ENCODE results near the gene NALCN. TPM values are rescaled to one million over a fixed set of nuclear protein-coding genes. Genes with fewer than 3 reads are reported as not detected.

Gene NALCN
- total and polyA plus RNA-seq, 4 donors, result 0.09 to 0.92 (median 0.18) TPM

- Histone ChIP-seq H3K9ac (ENCODE audit: low read depth in 1 of 2, low read length in 2 of 2) (no peak overlapping the region), H3K27me3 (ENCODE audit: control insufficient read depth in 4 of 4, insufficient read depth in 4 of 4, low read length in 3 of 4) (no peaks in the 10 kb centered on the region), H3K9me3 (ENCODE audit: control insufficient read depth in 4 of 4, low read length in 3 of 4) (no peaks in the 10 kb centered on the region), H3K27ac (ENCODE audit: low read depth in 1 of 2, low read length in 2 of 2) (no peak overlapping the region), H3K36me3 (ENCODE audit: control insufficient read depth in 4 of 4, insufficient read depth in 3 of 4, low read depth in 1 of 4, low read length in 3 of 4) (no peaks in the 10 kb centered on the region), H3K4me3 (ENCODE audit: low read depth in 1 of 3, low read length in 3 of 3) (no peak overlapping the region), H3K4me1 (ENCODE audit: control insufficient read depth in 4 of 4, insufficient read depth in 4 of 4, low read length in 3 of 4) (no peaks in the 10 kb centered on the region)
- no peak for TF ChIP-seq ATF3 (IDR thresholded peaks at IDR 0.05)
- TF ChIP-seq SP1 (IDR thresholded peaks at IDR 0.05), result no peak
- no peak for TF ChIP-seq HNF4G (IDR thresholded peaks at IDR 0.05)
- TF ChIP-seq TAF1 (conservative IDR thresholded peaks at IDR 0.05), result no peak
- no peak for TF ChIP-seq RXRA (IDR thresholded peaks at IDR 0.05)
- no peak for TF ChIP-seq JUND (IDR thresholded peaks at IDR 0.05)
- TF ChIP-seq CTCF (IDR thresholded peaks at IDR 0.05; ENCODE audit: low read depth, low read length, missing input control), result no peak
- TF ChIP-seq FOXA2 (IDR thresholded peaks at IDR 0.05), result no peak
- TF ChIP-seq GABPA (IDR thresholded peaks at IDR 0.05 in 1 of 2, conservative IDR thresholded peaks at IDR 0.05 in 1 of 2), result no peak
- no peak for TF ChIP-seq HNF4A (conservative IDR thresholded peaks at IDR 0.05)
- TF ChIP-seq ZBTB33 (IDR thresholded peaks at IDR 0.05), result no peak
- TF ChIP-seq EGR1 (IDR thresholded peaks at IDR 0.05; ENCODE audit: low read depth in 2 of 2), result no peak
- DNase-seq (ENCODE audit: low spot score), result no peak
- 93% methylated on average over 12 of the region's 12 CpGs for WGBS
These were observed 351.0 kb downstream of the NALCN start for GRCh38 chr13:101065329-101065728.

- H3K4me1 ChIP-seq (ENCODE audit: control insufficient read depth in 4 of 4, insufficient read depth in 4 of 4, low read length in 3 of 4), result no peaks in the 10 kb centered on the region
- no peak overlapping the region for H3K4me3 ChIP-seq (ENCODE audit: low read depth in 1 of 3, low read length in 3 of 3)
- no peak for TF ChIP-seq SP1 (IDR thresholded peaks at IDR 0.05)
- TF ChIP-seq ZBTB33 (IDR thresholded peaks at IDR 0.05), result no peak
- no peak for TF ChIP-seq TAF1 (conservative IDR thresholded peaks at IDR 0.05)
- TF ChIP-seq JUND (IDR thresholded peaks at IDR 0.05), result no peak
- TF ChIP-seq RAD21 (IDR thresholded peaks at IDR 0.05), result no peak
- no peak for TF ChIP-seq HNF4G (IDR thresholded peaks at IDR 0.05)
- TF ChIP-seq REST (IDR thresholded peaks at IDR 0.05), result no peak
- TF ChIP-seq EGR1 (IDR thresholded peaks at IDR 0.05; ENCODE audit: low read depth in 2 of 2), result no peak
- TF ChIP-seq MAX (IDR thresholded peaks at IDR 0.05), result no peak
- no peak for TF ChIP-seq FOXA1 (IDR thresholded peaks at IDR 0.05)
- no peak for TF ChIP-seq NR2F2 (IDR thresholded peaks at IDR 0.05)
- TF ChIP-seq FOXA2 (IDR thresholded peaks at IDR 0.05), result no peak
- no peak for TF ChIP-seq ATF3 (IDR thresholded peaks at IDR 0.05)
- no peaks in the 10 kb centered on the region for H3K36me3 ChIP-seq (ENCODE audit: control insufficient read depth in 4 of 4, insufficient read depth in 3 of 4, low read depth in 1 of 4, low read length in 3 of 4)
- DNase-seq (ENCODE audit: low spot score), result no peak
- no peak overlapping the region for H3K27ac ChIP-seq (ENCODE audit: low read depth in 1 of 2, low read length in 2 of 2)
- H3K9me3 ChIP-seq (ENCODE audit: control insufficient read depth in 4 of 4, low read length in 3 of 4), result no peaks in the 10 kb centered on the region
- WGBS, result 75% methylated on average over 10 of the region's 10 CpGs
- no peaks in the 10 kb centered on the region for H3K27me3 ChIP-seq (ENCODE audit: control insufficient read depth in 4 of 4, insufficient read depth in 4 of 4, low read length in 3 of 4)
- no peak overlapping the region for H3K9ac ChIP-seq (ENCODE audit: low read depth in 1 of 2, low read length in 2 of 2)
These were observed 356.5 kb downstream of the NALCN start for GRCh38 chr13:101059793-101060192.

Data from liver (tissue), 9 donors.